ENCODE measurements around the gene JARID2. TPM values are rescaled to one million over a fixed set of nuclear protein-coding genes. Genes with fewer than 3 reads are reported as not detected.

Gene JARID2
- polyA plus RNA-seq, 1 experiment, result 9.7 TPM

- TF ChIP-seq CTCF (IDR thresholded peaks at IDR 0.05; ENCODE audit: low read depth, low read length), result no peak
- CTCF ChIA-PET, result interaction anchor here (1.0 kb wide), 1 partner anchor 8 kb away, joined by 6 read pairs; no protein-coding TSS in a partner anchor
- H3K27me3 ChIP-seq (ENCODE audit: control insufficient read depth, insufficient read depth, low read length), result no peaks in the 10 kb centered on the region
- no peak overlapping the region for H3K4me3 ChIP-seq (ENCODE audit: low read depth, low read length)
- no peak overlapping the region for H3K27ac ChIP-seq (ENCODE audit: low read depth, low read length)
- no peaks in the 10 kb centered on the region for H3K9me3 ChIP-seq (ENCODE audit: control insufficient read depth, insufficient read depth, low read length)
- POLR2A ChIA-PET, result no interaction called here
- DNase-seq (ENCODE audit: low read depth, low spot score), result no peak
Observed at GRCh38 chr6:15382089-15382488, 136.2 kb downstream of the JARID2 start.

- H3K27me3 ChIP-seq (ENCODE audit: control insufficient read depth, insufficient read depth, low read length), result no peaks in the 10 kb centered on the region
- no peak for TF ChIP-seq CTCF (IDR thresholded peaks at IDR 0.05; ENCODE audit: low read depth, low read length)
- H3K9me3 ChIP-seq (ENCODE audit: control insufficient read depth, insufficient read depth, low read length), result no peaks in the 10 kb centered on the region
- DNase-seq (ENCODE audit: low read depth, low spot score), result no peak
- ChIA-PET POLR2A (no interaction called here), CTCF (no interaction called here)
- H3K27ac ChIP-seq (ENCODE audit: low read depth, low read length), result peak overlapping the region; percentile 11
- no peak overlapping the region for H3K4me3 ChIP-seq (ENCODE audit: low read depth, low read length)
Observed at GRCh38 chr6:15382712-15383111, 136.8 kb downstream of the JARID2 start.

GRCh38 chr6:15384901-15385300 is 139.0 kb downstream of the JARID2 start:
- H3K4me3 ChIP-seq (ENCODE audit: low read depth, low read length), result no peak overlapping the region
- H3K27me3 ChIP-seq (ENCODE audit: control insufficient read depth, insufficient read depth, low read length), result no peaks in the 10 kb centered on the region
- CTCF ChIA-PET, result interaction anchor here (0.7 to 1.0 kb wide), 2 partner anchors 595 to 833 kb away, joined by 5 to 6 read pairs; no protein-coding TSS in a partner anchor
- no peak for DNase-seq (ENCODE audit: low read depth, low spot score)
- no peaks in the 10 kb centered on the region for H3K9me3 ChIP-seq (ENCODE audit: control insufficient read depth, insufficient read depth, low read length)
- TF ChIP-seq CTCF (IDR thresholded peaks at IDR 0.05; ENCODE audit: low read depth, low read length), result no peak
- H3K27ac ChIP-seq (ENCODE audit: low read depth, low read length), result no peak overlapping the region
- POLR2A ChIA-PET, result no interaction called here

GRCh38 chr6:15385521-15385920 is 139.7 kb downstream of the JARID2 start:
- Histone ChIP-seq H3K27me3 (ENCODE audit: control insufficient read depth, insufficient read depth, low read length) (no peaks in the 10 kb centered on the region), H3K27ac (ENCODE audit: low read depth, low read length) (no peak overlapping the region), H3K9me3 (ENCODE audit: control insufficient read depth, insufficient read depth, low read length) (no peaks in the 10 kb centered on the region), H3K4me3 (ENCODE audit: low read depth, low read length) (no peak overlapping the region)
- ChIA-PET CTCF (interaction anchor here (0.5 to 0.6 kb wide), 2 partner anchors 177 to 335 kb away, joined by 3 to 4 read pairs; no protein-coding TSS in a partner anchor), POLR2A (no interaction called here)
- no peak for TF ChIP-seq CTCF (IDR thresholded peaks at IDR 0.05; ENCODE audit: low read depth, low read length)
- DNase-seq (ENCODE audit: low read depth, low spot score), result no peak

- Histone ChIP-seq H3K4me3 (ENCODE audit: low read depth, low read length) (no peak overlapping the region), H3K9me3 (ENCODE audit: control insufficient read depth, insufficient read depth, low read length) (no peaks in the 10 kb centered on the region), H3K27me3 (ENCODE audit: control insufficient read depth, insufficient read depth, low read length) (no peaks in the 10 kb centered on the region), H3K27ac (ENCODE audit: low read depth, low read length) (no peak overlapping the region)
- CTCF ChIA-PET, result interaction anchor here (0.6 kb wide), 1 partner anchor 178 kb away, joined by 3 read pairs; no protein-coding TSS in a partner anchor
- no peak for TF ChIP-seq CTCF (IDR thresholded peaks at IDR 0.05; ENCODE audit: low read depth, low read length)
- POLR2A ChIA-PET, result no interaction called here
- no peak for DNase-seq (ENCODE audit: low read depth, low spot score)
Observed at GRCh38 chr6:15386110-15386755, 140.4 kb downstream of the JARID2 start.
